Peyer's patch (tissue), 4 donors: ENCODE data around the gene SIN3B. TPM values are rescaled to one million over a fixed set of nuclear protein-coding genes. Genes with fewer than 3 reads are reported as not detected.

ENCODE experiments used
- DNase-seq, 3 donors: peaks; one replicate each; pipeline ENCODE4 v3.0.0-alpha.2; 2017 to 2019
- H3K27ac ChIP-seq, 4 donors: fragments of 200-600 bp; sonication (generic); one replicate each; pipeline ENCODE4 v1.5.1; 2016 to 2019
- H3K27me3 ChIP-seq, 2 donors: fragments of 200-600 bp; sonication (generic); one replicate each; pipeline ENCODE4 v1.5.1; 2019
- H3K36me3 ChIP-seq, 3 donors: fragments of 200-600 bp; sonication (generic); one replicate each; pipeline ENCODE4 v1.5.1; 2016 to 2019
- H3K4me1 ChIP-seq, 4 donors: fragments of 200-600 bp; sonication (generic); one replicate each; pipeline ENCODE4 v1.5.1; 2016 to 2019
- H3K4me3 ChIP-seq, 4 donors: fragments of 200-600 bp; sonication (generic); 1 replicate in 3 of 4; 2 replicates in 1 of 4; pipeline ENCODE4 v1.5.1; 2016 to 2019; ENCODE audit warnings: mild to moderate bottlenecking in 1 of 4
- H3K9me3 ChIP-seq, 4 donors: fragments of 200-600 bp; sonication (generic); one replicate each; pipeline ENCODE4 v1.5.1; 2016 to 2019; ENCODE audit warnings: mild to moderate bottlenecking in 1 of 4
- POLR2A ChIP-seq, 2 donors: fragments of 450-650 bp; IDR thresholded peaks; one replicate each; pipeline ENCODE4 v1.5.1; 2017; ENCODE audit warnings: antibody characterized with exemption in 2 of 2, mild to moderate bottlenecking in 2 of 2, moderate library complexity in 2 of 2
- total RNA-seq, 4 donors: library from RNA; depleted of rRNA; stranded (reverse); fragments of >200 nt; gene quantifications; one replicate each; pipeline ENCODE4 v1.1.0, GENCODE V29; 2016
- TF ChIP-seq, protein P1 (sequence below), 6 experiments: fragments of 450-650 bp in 4 of 6; fragments of 200-600 bp in 2 of 6; sonication (generic) in 1 of 6; IDR thresholded peaks; one replicate each; pipeline ENCODE4 v1.5.1; 2017 to 2019; ENCODE audit warnings: antibody characterized with exemption in 6 of 6, mild to moderate bottlenecking in 3 of 6, moderate library complexity in 1 of 6

The SIN3B gene
- total RNA-seq, 4 donors from 2014 or later, result 32.4 to 459 (median 86.2) TPM

- no peak overlapping the region for H3K4me3 ChIP-seq
- no peak overlapping the region for H3K27ac ChIP-seq
- TF ChIP-seq, protein P1, sequence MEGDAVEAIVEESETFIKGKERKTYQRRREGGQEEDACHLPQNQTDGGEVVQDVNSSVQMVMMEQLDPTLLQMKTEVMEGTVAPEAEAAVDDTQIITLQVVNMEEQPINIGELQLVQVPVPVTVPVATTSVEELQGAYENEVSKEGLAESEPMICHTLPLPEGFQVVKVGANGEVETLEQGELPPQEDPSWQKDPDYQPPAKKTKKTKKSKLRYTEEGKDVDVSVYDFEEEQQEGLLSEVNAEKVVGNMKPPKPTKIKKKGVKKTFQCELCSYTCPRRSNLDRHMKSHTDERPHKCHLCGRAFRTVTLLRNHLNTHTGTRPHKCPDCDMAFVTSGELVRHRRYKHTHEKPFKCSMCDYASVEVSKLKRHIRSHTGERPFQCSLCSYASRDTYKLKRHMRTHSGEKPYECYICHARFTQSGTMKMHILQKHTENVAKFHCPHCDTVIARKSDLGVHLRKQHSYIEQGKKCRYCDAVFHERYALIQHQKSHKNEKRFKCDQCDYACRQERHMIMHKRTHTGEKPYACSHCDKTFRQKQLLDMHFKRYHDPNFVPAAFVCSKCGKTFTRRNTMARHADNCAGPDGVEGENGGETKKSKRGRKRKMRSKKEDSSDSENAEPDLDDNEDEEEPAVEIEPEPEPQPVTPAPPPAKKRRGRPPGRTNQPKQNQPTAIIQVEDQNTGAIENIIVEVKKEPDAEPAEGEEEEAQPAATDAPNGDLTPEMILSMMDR (IDR thresholded peaks at IDR 0.05), result no peak
- TF ChIP-seq POLR2A (IDR thresholded peaks at IDR 0.05), result no peak
- peaks cover 0 to 29% (median 12%) of the 10 kb centered on the region in 4 donors for H3K4me1 ChIP-seq
- no peaks in the 10 kb centered on the region for H3K36me3 ChIP-seq
- H3K9me3 ChIP-seq, result no peaks in the 10 kb centered on the region
- DNase-seq, result no peak
- H3K27me3 ChIP-seq, result no peaks in the 10 kb centered on the region
Measured at GRCh38 chr19:16898361-16899015, 69.3 kb downstream of the SIN3B start.

DNA sequence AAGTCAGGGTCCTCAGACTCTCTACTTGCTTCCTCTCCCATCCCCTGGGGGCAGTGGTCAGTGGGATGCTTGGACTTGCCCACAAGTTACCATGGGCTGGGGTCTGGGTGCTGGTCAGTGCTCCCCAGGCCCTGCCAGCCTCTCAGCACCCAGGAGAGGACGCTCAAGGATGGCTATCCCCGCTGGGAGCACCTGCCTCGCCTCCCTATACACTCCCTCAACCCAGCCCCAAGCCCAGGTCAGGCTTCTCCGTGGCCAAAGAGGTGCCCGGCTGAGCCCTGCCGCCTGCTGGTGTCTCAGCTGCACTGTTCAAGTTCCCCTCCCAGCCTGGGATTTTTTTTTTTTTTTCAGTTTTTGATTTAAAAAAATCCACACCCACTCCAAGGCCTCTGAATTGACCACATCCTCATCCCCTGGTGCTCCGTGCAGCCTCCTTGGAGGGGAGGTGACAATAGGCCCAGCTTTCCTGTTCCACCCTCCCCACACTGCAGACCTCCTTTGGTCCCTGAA lies 70.4 kb downstream of the SIN3B start:
- Histone ChIP-seq H3K27me3 (no peaks in the 10 kb centered on the region), H3K9me3 (no peaks in the 10 kb centered on the region), H3K36me3 (no peaks in the 10 kb centered on the region), H3K4me3 (no peak overlapping the region), H3K4me1 (peaks cover 0 to 21% (median 7%) of the 10 kb centered on the region in 4 donors), H3K27ac (no peak overlapping the region)
- no peak for TF ChIP-seq POLR2A (IDR thresholded peaks at IDR 0.05)
- TF ChIP-seq, protein P1 (IDR thresholded peaks at IDR 0.05), result peak; percentile 31 to 55 (median 43)
- DNase-seq, result peak in 2 of 3 donors; percentile 49 to 75

DNA sequence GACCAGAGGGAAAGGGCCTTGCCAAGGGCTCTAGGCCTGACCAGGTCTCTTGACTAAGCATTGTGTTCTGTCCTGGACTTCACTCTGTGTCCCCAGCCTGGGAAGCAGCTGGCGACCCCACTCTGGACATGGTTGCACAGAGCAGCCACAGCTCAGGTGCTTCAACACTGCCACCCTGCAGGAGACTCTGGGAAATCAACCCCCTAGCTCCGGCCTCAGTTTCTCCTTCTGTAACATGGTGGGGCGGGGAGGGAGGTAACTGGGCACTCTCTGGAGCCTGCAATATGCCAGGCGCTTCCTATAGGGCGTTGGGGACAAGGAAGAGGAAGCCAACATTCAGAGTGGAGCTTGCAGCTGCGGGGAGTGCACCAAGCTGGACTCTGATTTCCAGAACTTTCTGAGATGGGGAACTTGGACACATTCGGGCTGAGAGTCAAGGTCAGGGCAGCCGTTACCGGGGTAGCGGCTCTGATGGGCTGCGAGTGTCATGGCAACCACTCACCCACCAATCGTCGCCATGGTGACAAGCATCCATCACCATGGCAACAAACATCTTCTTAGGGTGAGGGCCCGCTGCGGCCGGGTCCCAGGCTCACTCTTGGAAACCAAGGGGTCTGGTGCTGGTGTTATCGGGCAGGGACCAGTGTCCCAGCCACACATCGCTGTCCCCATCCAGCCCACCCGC lies 72.4 kb downstream of the SIN3B start:
- no peak for TF ChIP-seq POLR2A (IDR thresholded peaks at IDR 0.05)
- TF ChIP-seq, protein P1 (IDR thresholded peaks at IDR 0.05), result no peak

DNA sequence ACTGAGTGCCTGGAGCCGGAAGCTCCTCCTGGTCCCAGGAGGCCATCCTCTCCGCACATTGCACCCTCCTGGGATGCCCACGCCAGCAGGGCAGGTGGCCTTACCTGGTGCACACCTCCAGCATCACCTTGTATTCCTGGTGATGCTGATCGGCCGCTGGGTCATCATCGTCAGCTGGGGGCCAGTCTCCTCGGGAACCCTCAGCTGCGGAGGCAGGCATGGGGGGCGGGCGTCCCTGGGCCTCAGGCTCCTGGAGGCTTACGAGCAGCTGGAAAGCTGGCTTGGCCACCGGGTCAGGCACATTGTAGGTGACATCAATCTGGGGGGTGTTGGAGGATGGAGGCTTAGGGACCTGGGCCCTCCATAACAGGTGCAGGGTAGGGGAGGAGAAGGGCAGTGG lies 73.3 kb downstream of the SIN3B start:
- H3K4me1 ChIP-seq, result peaks cover 0 to 5% (median 2%) of the 10 kb centered on the region in 4 donors
- H3K27ac ChIP-seq, result no peak overlapping the region
- no peaks in the 10 kb centered on the region for H3K27me3 ChIP-seq
- no peaks in the 10 kb centered on the region for H3K9me3 ChIP-seq
- no peak for DNase-seq
- H3K36me3 ChIP-seq, result no peaks in the 10 kb centered on the region
- no peak overlapping the region for H3K4me3 ChIP-seq
- TF ChIP-seq, protein P1 (IDR thresholded peaks at IDR 0.05), result no peak
- no peak for TF ChIP-seq POLR2A (IDR thresholded peaks at IDR 0.05)

More for the DNA sequence above, 72.4 kb downstream of the SIN3B start:
- DNase-seq, result no peak
- no peak overlapping the region for H3K4me3 ChIP-seq
- H3K27ac ChIP-seq, result no peak overlapping the region
- H3K27me3 ChIP-seq, result no peaks in the 10 kb centered on the region
- no peaks in the 10 kb centered on the region for H3K9me3 ChIP-seq
- H3K36me3 ChIP-seq, result no peaks in the 10 kb centered on the region
- peaks cover 0 to 9% (median 3%) of the 10 kb centered on the region in 4 donors for H3K4me1 ChIP-seq

- no peaks in the 10 kb centered on the region for H3K9me3 ChIP-seq
- H3K27me3 ChIP-seq, result no peaks in the 10 kb centered on the region
- no peaks in the 10 kb centered on the region for H3K36me3 ChIP-seq
- peaks cover 0 to 3% (median 0%) of the 10 kb centered on the region in 4 donors for H3K4me1 ChIP-seq
- H3K27ac ChIP-seq, result no peak overlapping the region
- no peak for DNase-seq
- TF ChIP-seq POLR2A (IDR thresholded peaks at IDR 0.05), result no peak
- TF ChIP-seq, protein P1 (IDR thresholded peaks at IDR 0.05), result no peak
- H3K4me3 ChIP-seq, result no peak overlapping the region
Measured at GRCh38 chr19:16903347-16903746, 74.1 kb downstream of the SIN3B start.
